H1 (cell line): ENCODE data around the gene ARHGEF16. TPM values are rescaled to one million over a fixed set of nuclear protein-coding genes. Genes with fewer than 3 reads are reported as not detected.

Experiments used
- CTCF ChIA-PET: fragments of 300-600 bp; sonication (Branson Sonifier 250); formaldehyde crosslinking; loops from one replicate; lab custom pipeline; 2021; ENCODE audit not compliant: partially characterized antibody; lab: Charles Lee
- POLR2A ChIA-PET: fragments of 300-600 bp; sonication (Branson Sonifier 250); formaldehyde crosslinking; loops from one replicate; lab custom pipeline; 2021; ENCODE audit warnings: inconsistent platforms; ENCODE audit not compliant: partially characterized antibody; lab: Charles Lee
- DNase-seq, 2 experiments: peaks; one replicate each; pipeline versions ENCODE4 v3.0.0 to v3.0.0-alpha.2; 2010 to 2022; ENCODE audit warnings: low spot score in 2 of 2, low read depth in 1 of 2, mixed read lengths in 1 of 2
- FAIRE-seq: peaks from 2 replicates; lab custom pipeline; 2011; peaks lifted over from hg19 to GRCh38; lab: Jason Lieb, UNC
- H2AFZ ChIP-seq: 2 replicates; pipeline ENCODE4 v1.8.1; 2012; ENCODE audit warnings: low read length, inconsistent platforms
- H2AK5ac ChIP-seq: 2 replicates; pipeline ENCODE4 v1.6.1; 2013; ENCODE audit warnings: low read depth, low read length
- H2BK120ac ChIP-seq: replicated peaks from 2 replicates; pipeline ENCODE3; 2013; ENCODE audit warnings: low read depth, low read length, inconsistent platforms
- H2BK12ac ChIP-seq: 2 replicates; pipeline ENCODE4 v1.6.1; 2013; ENCODE audit warnings: low read depth, low read length
- H2BK15ac ChIP-seq: 2 replicates; pipeline ENCODE4 v1.6.1; 2013; ENCODE audit warnings: low read length
- H2BK20ac ChIP-seq: 2 replicates; pipeline ENCODE4 v1.6.1; 2013; ENCODE audit warnings: low read length
- H2BK5ac ChIP-seq: 2 replicates; pipeline ENCODE4 v1.6.1; 2013; ENCODE audit warnings: low read depth, low read length
- H3K14ac ChIP-seq: 2 replicates; pipeline ENCODE4 v1.6.1; 2013; ENCODE audit warnings: inconsistent platforms; ENCODE audit not compliant: insufficient read length
- H3K18ac ChIP-seq: 2 replicates; pipeline ENCODE4 v1.6.1; 2013; ENCODE audit warnings: low read length; ENCODE audit errors: extremely low read depth
- H3K23ac ChIP-seq: 2 replicates; pipeline ENCODE4 v1.6.1; 2013; ENCODE audit warnings: inconsistent platforms; ENCODE audit not compliant: insufficient read length
- H3K23me2 ChIP-seq: 2 replicates; pipeline ENCODE4 v1.6.1; 2013; ENCODE audit warnings: low read depth, low read length
- H3K27ac ChIP-seq: 2 replicates; pipeline ENCODE4 v1.6.1; 2011; ENCODE audit warnings: low read depth, low read length, inconsistent platforms
- H3K27me3 ChIP-seq, 4 experiments: replicated peaks in 1 of 4; 1 replicate in 1 of 4; 2 replicates in 3 of 4; pipeline versions ENCODE4 v1.6.1 to v1.8.1; 2011 to 2013; ENCODE audit warnings: low read length in 3 of 4, mild to moderate bottlenecking in 3 of 4, inconsistent platforms in 2 of 4, mixed read lengths in 2 of 4, moderate library complexity in 1 of 4; ENCODE audit not compliant: control insufficient read depth in 3 of 4, insufficient read depth in 3 of 4; ENCODE audit errors: extremely low read depth in 1 of 4
- H3K36me3 ChIP-seq, 4 experiments: 2 replicates each; pipeline versions ENCODE4 v1.6.1 to v1.8.1; 2011 to 2013; ENCODE audit warnings: mild to moderate bottlenecking in 4 of 4, low read length in 3 of 4, moderate library complexity in 2 of 4, control low read depth in 1 of 4, inconsistent platforms in 1 of 4; ENCODE audit not compliant: insufficient read depth in 4 of 4, control insufficient read depth in 2 of 4
- H3K4ac ChIP-seq: replicated peaks from 2 replicates; pipeline ENCODE3; 2013; ENCODE audit warnings: low read length, low read depth, mixed read lengths, inconsistent platforms; ENCODE audit not compliant: insufficient read length
- H3K4me1 ChIP-seq, 4 experiments: replicated peaks in 1 of 4; 1 replicate in 1 of 4; 2 replicates in 3 of 4; pipeline versions ENCODE4 v1.6.1 to v1.8.1; 2011 to 2013; ENCODE audit warnings: low read length in 3 of 4, inconsistent platforms in 2 of 4, mixed read lengths in 1 of 4; ENCODE audit not compliant: insufficient read depth in 4 of 4, control insufficient read depth in 3 of 4
- H3K4me2 ChIP-seq, 2 experiments: 2 replicates each; pipeline versions ENCODE4 v1.6.1 to v1.8.1; 2011 to 2013; ENCODE audit warnings: low read depth in 2 of 2, low read length in 2 of 2, control low read depth in 1 of 2, inconsistent platforms in 1 of 2, mild to moderate bottlenecking in 1 of 2; ENCODE audit not compliant: insufficient read depth in 1 of 2
- H3K4me3 ChIP-seq, 4 experiments: fragments of 200-600, 300-600 bp in 1 of 4; sonication (generic), shearing (Covaris generic), sonication (Bioruptor Twin) in 1 of 4; 2 replicates each; pipeline versions ENCODE4 v1.5.1 to v1.8.1; 2011 to 2016; ENCODE audit warnings: low read length in 4 of 4, low read depth in 3 of 4, control low read depth in 2 of 4, inconsistent platforms in 2 of 4, mild to moderate bottlenecking in 2 of 4, mixed read lengths in 1 of 4, moderate library complexity in 1 of 4; ENCODE audit not compliant: insufficient read depth in 2 of 4; ENCODE audit errors: extremely low read depth in 1 of 4
- H3K56ac ChIP-seq: replicated peaks from 2 replicates; pipeline ENCODE3; 2013; ENCODE audit warnings: low read depth, mild to moderate bottlenecking, mixed read lengths, low read length, inconsistent platforms; ENCODE audit not compliant: insufficient read length
- H3K79me1 ChIP-seq: 2 replicates; pipeline ENCODE4 v1.6.1; 2013; ENCODE audit warnings: low read depth, low read length, control low read depth
- H3K79me2 ChIP-seq, 2 experiments: 2 replicates each; pipeline versions ENCODE4 v1.6.1 to v1.8.1; 2012 to 2013; ENCODE audit warnings: low read length in 2 of 2, mild to moderate bottlenecking in 2 of 2, inconsistent platforms in 1 of 2; ENCODE audit not compliant: insufficient read depth in 2 of 2, control insufficient read depth in 1 of 2
- H3K9ac ChIP-seq, 4 experiments: replicated peaks in 1 of 4; 1 replicate in 1 of 4; 2 replicates in 3 of 4; pipeline versions ENCODE4 v1.6.1 to v1.8.1; 2011 to 2013; ENCODE audit warnings: low read depth in 3 of 4, low read length in 3 of 4, control low read depth in 2 of 4, mild to moderate bottlenecking in 2 of 4, moderate library complexity in 2 of 4, inconsistent platforms in 1 of 4; ENCODE audit errors: extremely low read depth in 1 of 4
- H3K9me3 ChIP-seq, 2 experiments: 2 replicates each; pipeline versions ENCODE4 v1.6.1 to v1.8.1; 2012 to 2013; ENCODE audit warnings: mild to moderate bottlenecking in 2 of 2, moderate library complexity in 2 of 2, control low read depth in 1 of 2, inconsistent platforms in 1 of 2, low read depth in 1 of 2, low read length in 1 of 2, mixed read lengths in 1 of 2; ENCODE audit not compliant: insufficient read depth in 2 of 2
- H4K20me1 ChIP-seq, 2 experiments: replicated peaks in 1 of 2; 2 replicates each; pipeline versions ENCODE3 to v1.8.1; 2011 to 2013; ENCODE audit warnings: inconsistent platforms in 2 of 2, low read length in 2 of 2, mild to moderate bottlenecking in 1 of 2; ENCODE audit not compliant: insufficient read depth in 2 of 2, control insufficient read depth in 1 of 2
- H4K5ac ChIP-seq: 2 replicates; pipeline ENCODE4 v1.6.1; 2013; ENCODE audit warnings: low read length, low read depth, mixed read lengths, inconsistent platforms; ENCODE audit not compliant: insufficient read length
- H4K8ac ChIP-seq: 2 replicates; pipeline ENCODE4 v1.8.0; 2013; ENCODE audit warnings: mild to moderate bottlenecking, moderate library complexity, low read length, inconsistent platforms; ENCODE audit not compliant: insufficient read depth; ENCODE audit errors: extremely low read depth
- H4K91ac ChIP-seq: replicated peaks from 2 replicates; pipeline ENCODE3; 2013; ENCODE audit warnings: low read length, mixed read lengths, inconsistent platforms; ENCODE audit not compliant: insufficient read length
- BCL11A ChIP-seq, 2 experiments: IDR thresholded peaks; one replicate each; pipeline ENCODE4 v1.6.1; 2011; ENCODE audit warnings: low read depth in 2 of 2, low read length in 2 of 2, mild to moderate bottlenecking in 2 of 2
- BRCA1 ChIP-seq: IDR thresholded peaks from 2 replicates; pipeline ENCODE4 v1.6.1; 2012; ENCODE audit warnings: low read depth, low read length, improper control_type of control experiment
- RXRA ChIP-seq: IDR thresholded peaks from 2 replicates; pipeline ENCODE4 v1.6.1; 2011; ENCODE audit warnings: low read depth, mild to moderate bottlenecking, low read length, moderate library complexity; ENCODE audit not compliant: insufficient read depth
- SIRT6 ChIP-seq: IDR thresholded peaks from one replicate; pipeline ENCODE4 v1.7.1; 2012; ENCODE audit warnings: low read length, inconsistent platforms
- SIX5 ChIP-seq: IDR thresholded peaks from 2 replicates; pipeline ENCODE4 v1.6.1; 2011; ENCODE audit warnings: mild to moderate bottlenecking, low read depth, low read length
- TAF7 ChIP-seq: optimal IDR thresholded peaks from 2 replicates; pipeline ENCODE3; 2011; ENCODE audit warnings: low read depth, mild to moderate bottlenecking, inconsistent platforms, low read length, moderate library complexity, borderline replicate concordance
- TBP ChIP-seq: IDR thresholded peaks from 2 replicates; pipeline ENCODE4 v1.6.1; 2011; ENCODE audit warnings: low read depth, low read length, improper control_type of control experiment
- TCF12 ChIP-seq: IDR thresholded peaks from 2 replicates; pipeline ENCODE4 v1.6.1; 2011; ENCODE audit warnings: low read depth, mild to moderate bottlenecking, low read length
- ZNF274 ChIP-seq: IDR thresholded peaks from 2 replicates; pipeline ENCODE4 v1.7.0; 2012; ENCODE audit warnings: low read length, borderline replicate concordance; ENCODE audit errors: extremely low read depth
- WGBS, 2 experiments: shearing (Covaris generic) in 1 of 2; methylation state at CpG; one replicate each; pipeline versions ENCODE4 v1.1.6 to v1.1.7; 2013 to 2015; ENCODE audit warnings: low lambda C conversion rate in 2 of 2, mixed read lengths in 2 of 2, inconsistent platforms in 1 of 2, low coverage in 1 of 2, missing lambda C conversion rate in 1 of 2; ENCODE audit not compliant: insufficient replicate concordance in 2 of 2, insufficient coverage in 1 of 2, insufficient read length in 1 of 2; ENCODE audit errors: extremely low coverage in 1 of 2, missing lambda C conversion rate in 1 of 2; 5-methylcytosine and 5-hydroxymethylcytosine counted together
- polyA plus RNA-seq, 7 experiments: library from polyadenylated mRNA; depleted of rRNA in 3 of 7; stranded (reverse) in 5 of 7; unstranded in 2 of 7; fragments of >200 nt in 5 of 7; fragments of 200-250 nt in 2 of 7; gene quantifications; 1 replicate in 5 of 7; 2 replicates in 1 of 7; 4 replicates in 1 of 7; pipeline versions ENCODE4 v1.2.1 to v1.2.3, GENCODE V29; 2011 to 2013; ENCODE audit warnings: missing spikeins in 2 of 7, mixed read lengths in 2 of 7
- total RNA-seq: library from RNA; stranded (reverse); fragmentation: NEBNext Ultra II Directional; extraction: Animal tissue kit (Norgen Biotek cat#: 25700); gene quantifications from 2 replicates; pipeline ENCODE4 v1.2.1, GENCODE V29; 2021

ARHGEF16 gene
- total and polyA plus RNA-seq, 2 of the 8 experiments (the other 6 are each of a cell fraction or from before 2014, with no cell fraction given), result 18.3 to 20.7 TPM

DNA sequence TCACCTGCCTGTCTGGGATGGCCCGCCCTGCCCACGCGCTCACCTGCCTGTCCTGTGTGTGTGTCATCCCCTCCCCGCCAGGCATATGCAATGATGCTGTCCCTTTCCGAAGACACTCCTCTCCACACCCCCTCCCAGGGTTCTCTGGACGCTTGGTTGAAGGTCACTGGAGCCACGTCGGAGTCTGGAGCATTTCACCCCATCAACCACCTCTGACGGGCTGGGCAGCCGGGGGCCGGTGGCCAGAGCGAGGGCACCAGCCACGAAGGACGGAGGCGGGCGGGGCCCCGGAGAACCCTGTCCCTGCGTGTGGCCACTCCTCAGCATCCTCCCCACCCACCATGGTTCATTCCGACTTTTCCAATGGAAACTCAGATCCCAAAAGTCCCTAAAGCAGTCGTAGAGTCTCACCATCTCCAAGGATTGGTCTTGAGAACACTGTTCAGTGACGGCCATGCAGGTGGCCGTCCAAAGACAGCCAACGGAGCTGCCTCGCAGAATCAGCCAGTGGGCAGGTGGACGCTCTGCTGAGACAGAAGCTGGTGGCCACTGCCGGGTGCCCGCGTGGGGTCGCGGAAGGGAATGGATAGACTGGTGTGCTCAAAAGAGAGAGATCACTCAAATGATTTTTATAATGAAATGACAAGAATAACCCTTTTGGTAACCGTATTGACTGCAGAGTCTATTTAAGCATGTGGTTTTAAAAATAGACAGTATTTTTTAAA lies 20.7 kb upstream of the ARHGEF16 start:
- Histone ChIP-seq H2AFZ (no peak overlapping the region), H3K27ac (no peak overlapping the region), H2BK120ac (no peak overlapping the region), H2BK5ac (no peak overlapping the region), H2BK12ac (no peak overlapping the region), H3K56ac (no peak overlapping the region), H3K79me1 (no peaks in the 10 kb centered on the region), H4K20me1 (peaks cover 0 to 5% of the 10 kb centered on the region in 2 experiments), H3K4ac (no peak overlapping the region), H3K4me1 (peaks cover 0 to 5% (median 1%) of the 10 kb centered on the region in 4 experiments; a peak in 2 of 7 replicates), H3K23me2 (no peaks in the 10 kb centered on the region), H3K9ac (no peak overlapping the region), H3K18ac (no peak overlapping the region), H3K23ac (no peak overlapping the region), H3K36me3 (no peaks in the 10 kb centered on the region), H3K14ac (no peak overlapping the region), H4K91ac (no peak overlapping the region), H4K8ac (no peak overlapping the region), H4K5ac (no peak overlapping the region), H2BK20ac (no peak overlapping the region), H3K79me2 (no peaks in the 10 kb centered on the region), H2BK15ac (no peak overlapping the region), H3K27me3 (no peaks in the 10 kb centered on the region), H3K4me2 (no peak overlapping the region), H3K4me3 (no peak overlapping the region), H3K9me3 (no peaks in the 10 kb centered on the region), H2AK5ac (no peak overlapping the region)
- 91% methylated on average over 31 of the region's 31 CpGs; no CpG with 5 or more reads in 1 of the 2 experiments for WGBS, 2 experiments
- no peak for DNase-seq
- TF ChIP-seq ZNF274 (no peak), BCL11A (IDR thresholded peaks at IDR 0.05; ENCODE audit: low read depth in 2 of 2, low read length in 2 of 2) (no peak), TBP (no peak), SIRT6 (no peak), TCF12 (no peak), SIX5 (no peak), TAF7 (no peak), BRCA1 (no peak), RXRA (no peak)
- CTCF ChIA-PET, result interaction anchor here (0.9 kb wide), 1 partner anchor 19 kb away, joined by 3 read pairs; no protein-coding TSS in a partner anchor
- POLR2A ChIA-PET, result no interaction called here
- FAIRE-seq, result no peak
